Fibroblast of villous mesenchyme (primary cell): ENCODE results near the gene MBTD1. TPM values are rescaled to one million over a fixed set of nuclear protein-coding genes. Genes with fewer than 3 reads are reported as not detected.

Source experiments
- DNase-seq: peaks from one replicate; pipeline ENCODE4 v3.0.0-alpha.2; 2010; ENCODE audit warnings: low read depth
- H3K4me3 ChIP-seq: 2 replicates; pipeline ENCODE4 v1.5.1; 2011; ENCODE audit warnings: low read depth, mild to moderate bottlenecking, low read length
- total RNA-seq: library from RNA; depleted of rRNA; stranded (reverse); fragments of >200 nt; gene quantifications from 2 replicates; pipeline ENCODE4 v1.2.3, GENCODE V29; 2012
- TF ChIP-seq, protein P1 (sequence below): IDR thresholded peaks from 2 replicates; pipeline ENCODE4 v1.5.1; 2012; ENCODE audit warnings: low read depth, mild to moderate bottlenecking, low read length; ENCODE audit not compliant: insufficient read depth

MBTD1 gene
- total RNA-seq, 1 donor, result 15.1 TPM

DNA sequence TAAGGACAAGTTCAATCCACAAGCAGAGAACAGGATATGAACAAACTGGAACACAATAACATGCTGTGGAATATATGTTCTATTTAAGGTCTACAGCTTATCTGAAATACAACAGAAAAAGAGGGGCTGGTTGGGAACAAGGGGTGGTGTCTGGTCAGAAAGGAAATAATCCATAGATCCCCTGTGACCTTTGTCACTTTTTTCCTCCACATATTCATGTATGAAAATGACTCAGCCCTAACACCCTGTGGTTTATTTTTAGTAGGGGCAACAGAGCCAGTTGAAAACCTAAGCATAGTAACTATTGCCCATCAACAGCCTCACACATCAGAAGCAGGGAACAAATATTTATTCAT lies 126.9 kb downstream of the MBTD1 start:
- DNase-seq, result no peak
- TF ChIP-seq, protein P1, sequence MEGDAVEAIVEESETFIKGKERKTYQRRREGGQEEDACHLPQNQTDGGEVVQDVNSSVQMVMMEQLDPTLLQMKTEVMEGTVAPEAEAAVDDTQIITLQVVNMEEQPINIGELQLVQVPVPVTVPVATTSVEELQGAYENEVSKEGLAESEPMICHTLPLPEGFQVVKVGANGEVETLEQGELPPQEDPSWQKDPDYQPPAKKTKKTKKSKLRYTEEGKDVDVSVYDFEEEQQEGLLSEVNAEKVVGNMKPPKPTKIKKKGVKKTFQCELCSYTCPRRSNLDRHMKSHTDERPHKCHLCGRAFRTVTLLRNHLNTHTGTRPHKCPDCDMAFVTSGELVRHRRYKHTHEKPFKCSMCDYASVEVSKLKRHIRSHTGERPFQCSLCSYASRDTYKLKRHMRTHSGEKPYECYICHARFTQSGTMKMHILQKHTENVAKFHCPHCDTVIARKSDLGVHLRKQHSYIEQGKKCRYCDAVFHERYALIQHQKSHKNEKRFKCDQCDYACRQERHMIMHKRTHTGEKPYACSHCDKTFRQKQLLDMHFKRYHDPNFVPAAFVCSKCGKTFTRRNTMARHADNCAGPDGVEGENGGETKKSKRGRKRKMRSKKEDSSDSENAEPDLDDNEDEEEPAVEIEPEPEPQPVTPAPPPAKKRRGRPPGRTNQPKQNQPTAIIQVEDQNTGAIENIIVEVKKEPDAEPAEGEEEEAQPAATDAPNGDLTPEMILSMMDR, result no peak

DNA sequence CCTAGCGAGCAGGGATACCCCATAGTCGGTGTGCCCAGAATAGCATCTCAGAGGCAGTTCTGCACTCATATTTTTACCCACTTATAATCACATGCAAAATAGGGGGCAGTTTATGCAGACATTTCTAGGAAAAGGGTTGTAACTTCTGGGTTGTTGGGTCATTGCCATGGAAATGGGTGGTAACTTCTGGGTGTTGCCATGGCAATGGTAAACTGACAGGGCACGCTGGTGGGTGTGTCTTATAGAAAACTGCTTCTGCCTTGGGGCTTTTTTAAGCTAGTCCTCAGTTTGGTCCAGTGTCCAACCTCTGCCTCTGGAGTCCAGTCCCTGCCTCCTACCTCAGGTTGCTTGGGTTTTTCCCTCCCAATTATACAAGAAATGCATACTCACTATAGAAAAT lies 131.8 kb downstream of the MBTD1 start:
- no peak overlapping the region for H3K4me3 ChIP-seq
- no peak for DNase-seq
- TF ChIP-seq, protein P1, result no peak

More for the DNA sequence above, 126.9 kb downstream of the MBTD1 start:
- H3K4me3 ChIP-seq, result no peak overlapping the region

Other genes starting within 250 kb of the MBTD1 start
- 75.4 and 94.6 TPM in 2 replicates for gene SPAG9, start 139.2 kb downstream of the MBTD1 start, total RNA-seq
- 82.1 and 105 TPM in 2 replicates for gene NME1, start 106.5 kb downstream of the MBTD1 start, total RNA-seq
- gene NME2, start 93.6 kb downstream of the MBTD1 start, total RNA-seq, result 438 and 486 TPM in 2 replicates
- 29.6 and 44.0 TPM in 2 replicates for gene UTP18, start 497 bp upstream of the MBTD1 start, total RNA-seq